PC-3 (cell line): Measurements from ENCODE around the gene CEBPZ. TPM values are rescaled to one million over a fixed set of nuclear protein-coding genes. Genes with fewer than 3 reads are reported as not detected.
"Not testable (repeated sequence)": the region's sequence is repeated elsewhere in the genome, so short reads cannot be mapped to it uniquely, and the experiment has no call there.

Experiments
- ATAC-seq: fragments of 200-7000 bp; cut with Tn5 transposase; 2 replicates; pipeline ENCODE4 v1.9.1; 2020; ENCODE audit warnings: mild to moderate bottlenecking, moderate library complexity
- BruUV-seq: library from RNA; stranded (reverse); fragments of 400-500 nt; replicated peaks from 2 replicates; lab custom pipeline; 2021; lab: Mats Ljungman, UMichigan
- CTCF ChIA-PET: fragments of 300-600 bp; sonication (Branson Sonifier 250); formaldehyde crosslinking; loops from one replicate; lab custom pipeline; 2022; ENCODE audit warnings: antibody characterized with exemption; lab: Charles Lee
- POLR2A ChIA-PET: fragments of 300-600 bp; sonication (Branson Sonifier 250); formaldehyde crosslinking; loops from one replicate; lab custom pipeline; 2022; ENCODE audit warnings: antibody characterized with exemption; ENCODE audit not compliant: unreplicated experiment; lab: Charles Lee
- DNase-seq: peaks from one replicate; pipeline ENCODE4 v3.0.0-alpha.2; 2015
- H2AFZ ChIP-seq: fragments of 300-600 bp; sonication (generic); 2 replicates; pipeline ENCODE4 v1.6.0; 2016; ENCODE audit warnings: antibody characterized with exemption, low read length
- H3F3A ChIP-seq: fragments of 300-600 bp; sonication (generic); one replicate; pipeline ENCODE4 v1.6.0; 2017; ENCODE audit warnings: antibody characterized with exemption, low read length, control low read depth, mild to moderate bottlenecking; ENCODE audit not compliant: unreplicated experiment
- H3K27ac ChIP-seq: fragments of 300-600 bp; sonication (generic); 2 replicates; pipeline ENCODE4 v1.5.1; 2016; ENCODE audit warnings: mild to moderate bottlenecking, low read length
- H3K27me3 ChIP-seq: fragments of 300-600 bp; sonication (generic); 2 replicates; pipeline ENCODE4 v1.6.1; 2016; ENCODE audit warnings: low read length, mixed read lengths
- H3K36me3 ChIP-seq: fragments of 300-600 bp; sonication (generic); 2 replicates; pipeline ENCODE4 v1.6.1; 2016; ENCODE audit warnings: low read depth, mixed run types, low read length, mixed read lengths
- H3K4me1 ChIP-seq: fragments of 300-600 bp; sonication (generic); 2 replicates; pipeline ENCODE4 v1.5.1; 2016; ENCODE audit warnings: low read length; ENCODE audit not compliant: insufficient read depth
- H3K4me2 ChIP-seq: fragments of 300-600 bp; sonication (generic); 2 replicates; pipeline ENCODE4 v1.6.0; 2016; ENCODE audit warnings: low read length
- H3K4me3 ChIP-seq: fragments of 300-600 bp; sonication (generic); 2 replicates; pipeline ENCODE4 v1.5.1; 2016; ENCODE audit warnings: mild to moderate bottlenecking, low read length, mixed read lengths
- H3K79me2 ChIP-seq: fragments of 300-600 bp; sonication (generic); 2 replicates; pipeline ENCODE4 v1.6.1; 2017; ENCODE audit warnings: low read length, mixed read lengths
- H3K9ac ChIP-seq: fragments of 300-600 bp; sonication (generic); 2 replicates; pipeline ENCODE4 v1.6.0; 2016; ENCODE audit warnings: mild to moderate bottlenecking, low read length
- H3K9me2 ChIP-seq: fragments of 300-600 bp; sonication (generic); replicated peaks from 2 replicates; pipeline ENCODE4 v1.6.1; 2016; ENCODE audit warnings: mixed run types, low read length, mixed read lengths
- H3K9me3 ChIP-seq: fragments of 300-600 bp; sonication (generic); 2 replicates; pipeline ENCODE4 v1.6.1; 2016; ENCODE audit warnings: low read length, mixed read lengths
- H4K20me1 ChIP-seq: fragments of 300-600 bp; sonication (generic); 2 replicates; pipeline ENCODE4 v1.6.1; 2016; ENCODE audit warnings: low read length, mixed read lengths
- CTCF ChIP-seq: fragments of 300-600 bp; sonication (generic); conservative IDR thresholded peaks from 2 replicates; pipeline ENCODE4 v1.5.1; 2017; ENCODE audit warnings: antibody characterized with exemption, low read depth, mild to moderate bottlenecking, low read length
- EZH2 ChIP-seq: fragments of 300-600 bp; sonication (generic); IDR thresholded peaks from one replicate; pipeline ENCODE4 v1.6.1; 2017; ENCODE audit warnings: antibody characterized with exemption, mild to moderate bottlenecking, low read length; ENCODE audit not compliant: unreplicated experiment
- EZH2phosphoT487 ChIP-seq: fragments of 300-600 bp; sonication (generic); IDR thresholded peaks from 2 replicates; pipeline ENCODE4 v1.6.1; 2018; ENCODE audit warnings: mild to moderate bottlenecking, antibody characterized with exemption, low read length, borderline replicate concordance
- intact Hi-C: fragments of 100-400 bp; cut with micrococcal nuclease; formaldehyde crosslinking; loops from 2 replicates; pipeline ENCODE4 v1.9.0; 2023
- total RNA-seq: library from RNA; depleted of rRNA; stranded (reverse); fragments of >200 nt; gene quantifications from 2 replicates; pipeline ENCODE4 v1.2.3, GENCODE V29; 2014

Gene CEBPZ
- total RNA-seq, 1 experiment from 2014 or later = 39.8 TPM

- no TSS peak for BruUV-seq
- ATAC-seq = peak; percentile 84
Observed at GRCh38 chr2:37196320-37197195, 34.8 kb downstream of the CEBPZ start, which contains the start of gene CEBPZOS. Gene CEBPZOS, plus strand, starts transcription at chr2:37196496. Its CDS starts 3,209 bp downstream, at chr2:37199705.

GRCh38 chr2:37195862-37196319, 35.5 kb downstream of the CEBPZ start:
- POLR2A ChIA-PET, CTCF ChIA-PET: not testable (repeated sequence)
- BruUV-seq = TSS peak; percentile 48

More at GRCh38 chr2:37196320-37197195, 34.8 kb downstream of the CEBPZ start, which contains the start of gene CEBPZOS:
- peak within 1 kb of the TSS; percentile 91 for H3K4me2 ChIP-seq
- peak; percentile 84 for DNase-seq
- peak within 1 kb of the TSS; percentile 90 for H3K9ac ChIP-seq
- H3K79me2 ChIP-seq = peaks cover 44% of the 10 kb centered on the region
- no peaks in the 10 kb centered on the region for H3F3A ChIP-seq
- H3K9me2 ChIP-seq = no peaks in the 10 kb centered on the region
- H3K27me3 ChIP-seq = no peaks in the 10 kb centered on the region
- no peaks in the 10 kb centered on the region for H3K9me3 ChIP-seq
- ChIA-PET CTCF (no interaction called here), POLR2A (interaction anchor here (0.6 kb wide), 1 partner anchor 38 kb away, joined by 6 read pairs; no protein-coding TSS in a partner anchor)
- no peak for TF ChIP-seq CTCF
- no peak for TF ChIP-seq EZH2
- TF ChIP-seq EZH2phosphoT487 = no peak
- intact Hi-C loops = no loop called here
- H4K20me1 ChIP-seq = no peaks in the 10 kb centered on the region
- H3K4me3 ChIP-seq = peak within 1 kb of the TSS; percentile 93
- H2AFZ ChIP-seq = peak within 1 kb of the TSS; percentile 96
- H3K27ac ChIP-seq = peak within 1 kb of the TSS; percentile 46
- H3K36me3 ChIP-seq = peaks cover 19% of the 10 kb centered on the region
- peaks cover 19% of the 10 kb centered on the region for H3K4me1 ChIP-seq

DNA sequence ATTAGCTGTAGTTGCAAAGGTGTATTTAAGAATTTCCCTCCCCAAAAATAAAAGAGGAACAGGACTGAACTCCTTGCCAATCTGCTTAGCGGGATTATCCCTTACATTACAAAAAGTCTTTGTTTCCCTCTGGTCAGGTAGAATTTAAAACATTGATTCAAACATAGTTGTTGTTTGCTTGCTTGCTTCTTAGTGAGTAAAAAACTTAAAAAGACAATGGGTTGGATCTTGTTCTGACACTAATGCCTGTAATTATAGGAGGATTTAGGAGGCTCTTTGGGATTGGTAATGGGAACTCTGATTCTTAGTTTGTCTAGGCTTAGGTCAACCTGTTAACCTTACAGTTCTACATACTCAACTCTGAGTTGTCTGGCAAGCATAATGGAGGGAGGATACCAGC, 38.8 kb downstream of the CEBPZ start:
- Histone ChIP-seq H3F3A (no peaks in the 10 kb centered on the region), H3K27ac (no peak overlapping the region), H3K4me3 (no peak overlapping the region), H3K79me2 (peaks cover 12% of the 10 kb centered on the region), H3K36me3 (no peaks in the 10 kb centered on the region), H3K9me2 (no peaks in the 10 kb centered on the region), H2AFZ (no peak overlapping the region), H3K9ac (no peak overlapping the region), H3K4me1 (peaks cover 22% of the 10 kb centered on the region), H3K27me3 (no peaks in the 10 kb centered on the region), H3K4me2 (no peak overlapping the region), H3K9me3 (no peaks in the 10 kb centered on the region), H4K20me1 (no peaks in the 10 kb centered on the region)
- no peak for DNase-seq
- no peak for ATAC-seq
- no TSS peak for BruUV-seq
- CTCF ChIA-PET = no interaction called here
- intact Hi-C loops = no loop called here
- TF ChIP-seq EZH2 (no peak), EZH2phosphoT487 (no peak), CTCF (no peak)
- POLR2A ChIA-PET = no interaction called here

More at GRCh38 chr2:37195862-37196319, 35.5 kb downstream of the CEBPZ start:
- Histone ChIP-seq H3K36me3 (peaks cover 12% of the 10 kb centered on the region; the same call in 1 of the 2 replicates), H2AFZ (peak overlapping the region; percentile 96), H3K9ac (peak overlapping the region; percentile 90), H3K4me3 (peak overlapping the region; percentile 93), H3K4me2 (peak overlapping the region; percentile 91), H3K4me1 (peaks cover 19% of the 10 kb centered on the region), H3K79me2 (peaks cover 44% of the 10 kb centered on the region)
- H3K9me2 ChIP-seq, H3F3A ChIP-seq, ATAC-seq, H3K27me3 ChIP-seq, DNase-seq, H4K20me1 ChIP-seq, intact Hi-C loops, H3K9me3 ChIP-seq, H3K27ac ChIP-seq: not testable (repeated sequence)
